T-helper 1 cell (primary cell): ENCODE data around the gene GH2.
"Not testable (repeated sequence)": the region's sequence is repeated elsewhere in the genome, so short reads cannot be mapped to it uniquely, and the experiment has no call there.

Experiments
- DNase-seq, 5 donors: peaks; one replicate each; pipeline ENCODE4 v3.0.0-alpha.2; 2012 to 2020

Gene GH2

DNA sequence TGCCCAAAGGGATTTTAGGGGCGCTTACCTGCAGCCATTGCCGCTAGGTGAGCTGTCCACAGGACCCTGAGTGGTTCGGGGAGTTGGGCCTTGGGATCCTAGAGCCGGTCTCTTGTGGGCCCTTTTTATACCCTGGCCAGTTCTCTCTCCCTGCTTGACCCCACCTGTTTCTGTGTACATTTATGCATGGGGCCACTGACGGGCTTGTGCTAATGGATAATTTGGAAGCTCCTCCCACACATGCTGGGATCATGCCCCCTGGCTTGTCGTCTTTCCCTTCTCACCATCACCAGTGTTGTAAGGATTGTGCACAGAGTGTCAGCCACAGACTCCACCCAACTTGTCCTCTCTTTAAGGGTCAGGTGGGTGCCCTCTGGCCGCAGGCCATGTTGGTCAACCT is 8.2 kb downstream of the GH2 start, which contains the start of gene CSH2:
Gene CSH2 (minus strand): TSS at position 101 of the 400 bp plus-strand sequence. CDS start 63 bp downstream, at position 38.
- not testable (repeated sequence) for DNase-seq

DNA sequence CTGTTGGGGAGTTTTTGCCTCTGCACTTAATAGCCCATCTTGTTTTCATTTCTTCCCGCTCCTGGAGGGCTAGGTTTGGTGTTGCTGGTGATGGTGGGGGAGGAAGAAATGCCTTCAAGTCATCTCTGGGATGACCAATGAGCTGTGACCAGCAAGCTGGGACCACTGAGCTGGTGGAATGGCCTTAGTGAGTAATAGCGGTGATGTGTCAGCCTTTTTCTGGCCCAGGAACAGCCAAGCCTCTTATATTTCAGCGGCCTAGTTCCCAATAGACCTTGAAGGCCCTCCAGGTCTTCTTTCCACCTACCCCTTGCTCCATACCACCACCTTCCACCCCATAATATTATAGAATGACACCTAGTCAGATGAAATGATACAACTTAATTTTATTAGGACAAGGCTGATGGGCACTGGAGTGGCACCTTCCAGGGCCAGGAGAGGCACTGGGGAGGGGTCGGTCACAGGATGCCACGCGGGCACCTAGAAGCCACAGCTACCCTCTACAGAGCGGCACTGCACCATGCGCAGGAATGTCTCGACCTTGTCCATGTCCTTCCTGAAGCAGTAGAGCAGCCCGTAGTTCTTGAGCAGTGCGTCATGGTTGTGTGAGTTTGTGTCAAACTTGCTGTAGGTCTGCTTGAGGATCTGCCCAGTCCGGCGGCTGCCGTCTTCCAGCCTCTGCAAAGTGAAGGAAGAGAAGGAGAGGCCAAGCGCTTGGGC is 9.9 kb downstream of the GH2 start:
- not testable (repeated sequence) for DNase-seq

DNA sequence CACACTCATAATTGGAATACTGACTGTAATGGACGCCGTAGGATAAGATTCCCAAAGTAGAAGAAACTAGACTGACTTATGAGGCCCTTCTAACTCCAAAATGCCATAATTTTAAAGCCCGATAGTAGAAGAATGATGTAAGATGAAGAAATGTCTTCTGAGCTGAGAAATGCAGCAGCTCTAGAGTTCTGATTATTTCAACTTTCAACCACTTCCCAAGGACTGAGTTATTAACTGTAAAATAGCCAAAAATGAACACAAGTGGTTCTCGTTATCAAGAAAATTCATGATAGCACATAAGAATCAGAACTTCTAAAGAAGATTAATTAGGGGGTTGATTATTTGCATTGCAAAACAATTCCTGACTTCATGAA is 11.5 kb downstream of the GH2 start:
- DNase-seq, result not testable (repeated sequence)

DNA sequence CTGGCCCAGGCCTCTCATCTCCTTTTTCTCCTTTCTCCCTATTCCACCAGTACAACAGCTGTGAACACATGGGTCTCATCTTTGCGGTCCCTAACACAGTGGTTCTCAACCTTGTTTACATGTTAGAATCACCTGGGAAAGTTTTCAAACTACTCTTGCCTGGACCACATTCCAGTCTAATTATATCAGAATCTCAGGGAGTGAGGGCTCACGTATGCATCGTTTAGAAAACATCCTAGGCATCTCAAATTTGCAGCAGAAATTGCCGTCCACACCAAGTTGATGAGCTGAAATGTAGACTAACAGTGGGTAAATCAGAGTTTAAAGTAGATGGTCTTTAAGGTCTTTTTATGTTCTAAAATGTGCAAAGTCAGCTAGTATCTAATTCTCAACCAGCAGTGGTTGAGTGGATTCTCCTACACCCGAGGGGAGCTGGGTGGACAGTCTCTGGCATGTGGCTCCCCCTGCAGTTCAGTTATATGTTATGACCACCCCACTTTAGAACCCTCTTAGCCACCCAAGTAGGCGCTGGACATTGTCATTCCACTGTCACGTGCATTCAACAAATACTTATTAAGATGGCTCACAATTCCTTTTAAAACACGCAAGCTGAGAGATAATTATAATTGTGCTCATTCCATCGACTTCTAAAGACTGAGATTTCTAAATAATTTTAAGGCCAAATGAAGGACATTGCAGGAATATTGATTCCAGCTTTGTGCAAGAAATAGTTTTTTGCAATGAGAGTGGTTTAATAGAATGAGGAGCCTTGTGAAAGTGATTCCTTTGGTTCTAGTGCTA is 12.1 kb downstream of the GH2 start:
- not testable (repeated sequence) for DNase-seq

DNA sequence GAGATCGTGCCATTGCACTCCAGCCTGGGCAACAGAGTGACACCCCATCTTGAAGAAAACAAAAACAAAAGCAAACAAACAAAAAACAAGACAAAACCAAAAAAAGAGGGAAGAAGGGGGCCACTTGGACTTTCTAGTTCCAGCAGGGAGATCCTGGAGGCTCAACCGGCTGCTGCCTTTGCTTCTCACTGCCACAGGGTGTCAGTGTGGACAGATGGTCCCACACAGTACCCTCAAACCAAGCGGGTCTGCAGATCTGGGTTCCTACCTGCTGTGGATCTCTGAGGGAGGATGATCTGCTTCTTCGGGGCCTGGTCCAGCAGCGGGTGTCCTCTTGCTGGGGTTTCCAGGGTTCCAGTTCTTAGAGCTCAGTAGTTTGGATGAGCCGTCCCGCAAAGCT is 15.1 kb downstream of the GH2 start:
- DNase-seq, result not testable (repeated sequence)

DNA sequence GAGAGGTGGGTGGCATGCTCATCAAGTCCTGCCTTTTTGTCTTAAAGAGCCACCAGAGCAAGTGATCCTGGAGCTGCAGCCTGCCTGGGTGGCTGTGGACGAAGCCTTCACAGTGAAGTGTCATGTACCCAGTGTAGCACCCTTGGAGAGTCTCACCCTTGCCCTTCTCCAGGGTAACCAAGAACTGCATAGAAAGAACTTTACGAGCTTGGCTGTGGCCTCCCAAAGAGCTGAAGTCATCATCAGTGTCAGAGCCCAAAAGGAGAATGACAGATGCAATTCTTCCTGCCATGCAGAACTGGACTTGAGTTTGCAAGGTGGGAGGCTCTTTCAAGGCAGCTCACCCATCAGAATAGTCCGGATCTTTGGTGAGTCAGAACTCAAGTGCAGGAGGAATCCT is 22.5 kb downstream of the GH2 start:
- DNase-seq, result no peak

DNA sequence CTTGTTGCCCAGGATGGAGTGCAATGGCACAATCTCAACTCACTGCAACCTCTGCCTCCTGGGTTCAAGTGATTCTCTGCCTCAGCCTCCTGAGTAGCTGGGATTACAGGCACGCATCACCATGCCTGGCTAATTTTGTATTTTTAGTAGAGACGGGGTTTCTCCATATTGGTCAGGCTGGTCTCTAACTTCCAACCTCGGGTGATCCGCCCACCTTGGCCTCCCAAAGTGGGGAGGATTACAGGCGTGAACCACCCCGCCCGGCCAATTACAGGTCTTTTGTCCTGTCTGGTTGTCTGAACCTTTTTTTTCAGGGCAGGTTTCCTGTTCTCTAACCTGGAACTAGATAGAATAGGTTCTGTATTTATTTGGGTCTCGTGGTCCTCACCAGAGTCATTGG is 25.3 kb downstream of the GH2 start:
- DNase-seq, result not testable (repeated sequence)

DNA sequence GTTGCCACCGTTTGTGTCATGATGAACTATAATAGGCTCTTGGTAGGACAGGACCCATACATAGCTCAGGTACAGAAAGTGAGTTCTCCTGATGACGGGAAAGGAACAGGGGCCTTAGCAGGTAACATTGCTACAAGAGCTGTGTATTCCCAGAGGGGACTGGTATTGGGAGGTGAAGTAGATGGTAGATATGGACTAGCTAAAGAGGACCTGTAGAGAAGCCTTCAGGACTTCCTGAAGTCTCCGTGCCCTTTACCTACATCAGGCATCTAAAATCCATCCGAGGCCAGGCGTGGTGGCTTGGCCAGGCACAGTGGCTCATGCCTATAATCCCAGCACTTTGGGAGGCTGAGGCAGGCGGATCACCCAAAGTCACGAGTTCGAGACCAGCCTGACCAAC is 26.6 kb downstream of the GH2 start:
- DNase-seq, result no peak

DNA sequence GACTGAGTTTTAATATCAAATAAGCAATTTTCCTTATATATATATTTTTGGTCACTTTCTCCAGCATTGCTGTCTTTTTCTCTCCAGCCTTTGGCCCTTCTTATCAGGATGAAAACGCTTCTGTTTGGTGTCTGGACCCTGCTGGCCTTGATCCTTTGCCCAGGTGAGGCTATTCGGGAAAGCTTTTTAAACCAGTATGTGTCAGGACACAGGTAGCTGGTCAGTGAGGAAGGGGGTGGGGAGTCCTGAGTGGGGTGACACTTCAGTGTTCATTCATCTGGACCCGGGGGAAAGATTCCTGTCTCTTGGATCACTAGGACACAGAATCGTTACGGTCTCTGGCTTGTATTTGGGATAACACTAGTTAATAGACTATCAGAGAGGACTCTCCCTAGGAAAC is 27.0 kb downstream of the GH2 start:
- DNase-seq, result no peak

DNA sequence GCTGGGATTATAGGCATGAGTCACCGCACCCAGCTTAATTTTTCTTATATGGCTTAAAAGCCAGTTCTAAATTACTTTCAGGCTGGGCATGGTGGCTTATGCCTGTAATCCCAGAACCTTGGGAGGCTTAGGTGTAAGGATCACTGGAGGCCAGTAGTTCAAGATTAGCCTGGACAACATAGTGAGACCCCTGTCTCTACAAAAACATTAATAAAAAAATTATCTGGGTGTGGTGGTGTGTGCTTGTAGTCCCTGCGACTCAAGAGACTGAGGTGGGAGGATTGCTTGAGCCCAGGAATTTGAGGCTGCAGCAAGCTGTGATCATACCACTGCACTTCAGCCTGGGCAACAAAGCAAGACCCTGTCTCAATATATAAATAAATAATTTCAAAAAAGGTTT is 28.5 kb downstream of the GH2 start:
- DNase-seq, result no peak

DNA sequence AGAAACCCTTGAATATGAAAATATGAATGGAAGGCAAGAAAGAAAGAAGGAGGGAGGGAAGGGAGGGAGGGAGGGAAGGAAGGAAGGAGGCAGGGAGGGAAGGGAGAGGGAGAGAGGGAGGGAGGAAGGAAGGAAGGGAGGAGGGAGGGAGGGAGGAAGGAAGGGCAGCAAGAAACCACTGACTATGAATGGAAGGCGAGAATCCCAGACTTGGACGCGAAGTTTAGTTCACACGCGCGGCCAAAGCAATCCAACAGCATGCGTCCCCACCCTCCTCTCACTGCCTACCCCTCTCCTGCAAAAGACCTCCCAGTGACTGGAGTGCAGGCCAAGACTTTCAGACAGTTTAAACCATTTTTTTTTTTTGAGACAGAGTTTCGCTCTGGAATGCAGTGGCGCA is 31.3 kb downstream of the GH2 start:
- no peak for DNase-seq

DNA sequence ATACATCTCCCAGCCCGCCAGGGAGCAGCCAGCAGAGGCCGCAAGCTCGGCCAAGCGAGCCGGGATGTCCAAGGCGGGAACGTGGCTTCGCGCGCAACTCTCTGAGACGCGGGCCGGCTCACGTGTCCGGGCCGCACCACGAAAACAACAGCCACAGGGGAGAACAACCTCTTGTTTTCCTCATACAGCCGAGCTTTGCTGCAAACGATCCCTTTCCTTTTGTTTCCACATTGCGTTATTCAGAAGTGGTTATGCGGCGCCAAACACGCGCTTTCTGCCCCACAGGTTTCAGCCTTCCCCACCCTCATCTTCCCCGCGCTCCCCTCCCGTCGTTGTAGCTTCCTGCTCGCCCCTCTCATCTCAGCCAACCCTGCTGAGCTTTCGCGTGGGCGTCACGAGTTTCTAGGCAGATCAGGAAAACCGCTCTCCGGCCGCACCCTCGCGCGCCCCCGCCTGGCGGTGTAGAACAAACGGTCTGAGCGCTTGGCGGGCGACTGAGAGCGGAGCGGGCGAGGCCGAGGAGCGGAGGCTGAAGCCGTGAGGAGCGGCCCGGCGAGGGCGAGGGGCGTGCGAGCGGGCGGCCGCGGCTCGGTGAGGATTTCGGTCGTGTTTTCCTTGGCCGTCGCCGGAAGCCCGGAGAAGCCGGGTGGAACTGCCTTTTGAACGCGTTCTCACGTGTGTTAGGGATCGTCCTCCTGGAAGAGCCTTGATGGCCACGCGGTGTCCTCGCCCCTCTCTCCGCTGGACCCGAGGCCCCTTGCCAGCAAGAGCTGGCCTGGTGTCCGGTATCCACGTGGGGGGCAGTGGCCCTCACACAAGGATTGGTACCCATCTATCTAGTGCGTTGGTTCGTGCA is 32.7 kb downstream of the GH2 start:
- peak; percentile 81 to 96 (median 93) for DNase-seq

DNA sequence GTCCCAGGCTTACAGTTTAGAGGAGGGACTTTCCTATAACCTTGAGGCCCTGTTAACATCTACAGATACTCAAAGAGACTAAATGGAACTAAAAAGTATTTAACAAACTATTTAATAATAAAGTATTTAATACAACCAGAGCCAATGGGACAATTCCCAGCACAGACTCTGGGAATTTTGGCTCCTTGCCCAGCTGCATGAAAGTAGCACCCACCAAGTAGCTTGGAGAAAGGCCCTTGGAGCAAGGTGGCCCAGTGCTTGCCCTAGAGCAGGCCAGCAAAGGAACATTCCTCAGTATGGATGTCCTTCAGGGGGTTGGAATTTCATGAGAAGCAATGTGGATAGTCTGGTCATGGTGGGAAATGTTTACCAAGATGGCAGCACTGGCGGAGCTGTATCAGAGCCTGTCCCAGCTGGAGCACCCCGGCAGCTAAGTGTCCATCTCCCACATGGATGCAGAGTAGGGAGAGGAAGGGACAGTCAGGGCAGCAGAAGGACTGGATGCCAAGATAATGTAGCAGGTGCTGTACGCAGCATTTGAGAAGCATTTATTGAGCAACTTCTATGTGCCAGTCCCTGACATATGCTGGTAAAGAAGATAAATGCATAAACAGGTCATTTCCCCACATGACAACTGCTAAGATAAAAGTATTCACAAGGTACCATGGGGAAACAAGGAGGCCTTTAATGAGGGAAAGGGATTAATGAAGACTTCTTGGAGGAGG is 34.1 kb downstream of the GH2 start:
- DNase-seq, result no peak

DNA sequence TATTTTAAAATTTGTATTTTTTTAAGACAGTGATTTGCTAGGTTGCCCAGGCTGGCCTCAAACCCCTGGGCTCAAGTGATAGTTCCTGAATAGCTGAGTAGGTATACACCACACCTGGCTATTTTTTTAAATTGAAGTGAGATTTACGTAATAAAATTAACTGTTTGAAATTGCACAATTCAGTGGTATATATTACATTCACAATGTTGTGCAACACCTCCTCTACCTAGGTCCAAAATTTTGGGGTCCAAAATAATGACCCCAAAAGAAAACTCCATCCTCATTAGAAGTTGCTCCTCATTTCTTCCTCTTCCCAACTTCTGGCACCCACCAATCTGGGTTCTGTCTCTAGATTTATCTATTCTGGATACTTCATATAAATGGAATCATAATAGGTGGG is 36.2 kb downstream of the GH2 start:
- no peak for DNase-seq

DNA sequence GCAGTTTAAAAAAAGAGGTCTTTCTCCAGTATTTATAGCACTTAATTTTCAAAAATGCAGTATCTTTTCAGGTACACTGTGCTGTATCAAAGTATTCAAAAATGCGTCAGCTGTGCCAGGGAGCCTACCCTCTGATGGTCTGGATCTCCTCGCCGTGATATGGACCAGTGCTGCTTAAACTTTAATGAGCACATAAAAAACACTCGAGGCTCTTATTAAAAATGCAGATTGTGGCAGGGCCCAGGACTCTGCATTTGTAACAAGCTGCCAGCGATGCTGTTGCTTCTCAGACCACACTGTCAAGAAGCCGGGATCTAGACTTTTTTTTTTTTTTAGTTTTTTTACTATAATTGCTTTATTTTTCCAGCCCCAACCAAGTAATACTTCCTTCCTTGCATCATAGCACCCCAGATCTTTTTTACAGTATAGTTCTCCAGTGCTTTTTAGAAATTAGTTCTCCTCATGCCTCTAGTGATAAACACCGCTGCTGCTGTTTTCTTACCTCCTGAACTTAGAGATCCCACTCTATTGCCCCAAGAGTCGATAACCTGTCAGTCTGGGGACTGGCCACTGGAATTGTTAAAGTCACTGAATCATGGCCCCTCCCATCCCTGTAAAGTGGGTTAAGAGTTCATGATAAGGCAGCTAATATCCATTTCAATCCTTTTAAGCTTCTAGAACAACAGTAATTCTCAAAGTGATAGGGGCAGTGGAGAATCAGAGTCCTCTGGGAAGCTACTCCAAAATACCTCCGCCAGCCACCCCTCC is 37.6 kb downstream of the GH2 start:
- DNase-seq, result no peak

DNA sequence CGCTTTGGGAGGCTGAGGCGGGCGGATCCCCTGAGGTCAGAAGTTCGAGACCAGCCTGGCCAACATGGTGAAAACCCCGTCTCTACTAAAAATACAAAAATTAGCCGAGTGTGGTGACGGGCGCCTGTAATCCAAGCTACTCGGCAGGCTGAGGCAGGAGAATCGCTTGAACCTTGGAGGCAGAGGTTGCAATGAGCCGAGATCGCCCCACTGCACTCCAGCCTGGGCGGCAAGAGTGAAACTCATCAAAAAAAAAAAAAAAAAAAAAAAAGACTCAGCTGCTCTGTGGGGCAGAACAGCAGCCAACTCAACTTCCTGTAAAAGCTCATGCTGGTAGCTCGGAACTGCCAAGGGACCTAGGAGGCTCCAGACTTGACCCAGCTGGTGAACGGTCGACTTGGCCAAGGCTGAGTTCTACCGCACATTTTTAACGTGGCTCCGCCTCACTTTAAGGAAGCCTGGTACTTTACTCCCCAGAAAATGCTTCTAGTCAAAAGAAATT is 38.3 kb downstream of the GH2 start:
- DNase-seq, result peak in 2 of 5 donors; percentile 21 to 66

DNA sequence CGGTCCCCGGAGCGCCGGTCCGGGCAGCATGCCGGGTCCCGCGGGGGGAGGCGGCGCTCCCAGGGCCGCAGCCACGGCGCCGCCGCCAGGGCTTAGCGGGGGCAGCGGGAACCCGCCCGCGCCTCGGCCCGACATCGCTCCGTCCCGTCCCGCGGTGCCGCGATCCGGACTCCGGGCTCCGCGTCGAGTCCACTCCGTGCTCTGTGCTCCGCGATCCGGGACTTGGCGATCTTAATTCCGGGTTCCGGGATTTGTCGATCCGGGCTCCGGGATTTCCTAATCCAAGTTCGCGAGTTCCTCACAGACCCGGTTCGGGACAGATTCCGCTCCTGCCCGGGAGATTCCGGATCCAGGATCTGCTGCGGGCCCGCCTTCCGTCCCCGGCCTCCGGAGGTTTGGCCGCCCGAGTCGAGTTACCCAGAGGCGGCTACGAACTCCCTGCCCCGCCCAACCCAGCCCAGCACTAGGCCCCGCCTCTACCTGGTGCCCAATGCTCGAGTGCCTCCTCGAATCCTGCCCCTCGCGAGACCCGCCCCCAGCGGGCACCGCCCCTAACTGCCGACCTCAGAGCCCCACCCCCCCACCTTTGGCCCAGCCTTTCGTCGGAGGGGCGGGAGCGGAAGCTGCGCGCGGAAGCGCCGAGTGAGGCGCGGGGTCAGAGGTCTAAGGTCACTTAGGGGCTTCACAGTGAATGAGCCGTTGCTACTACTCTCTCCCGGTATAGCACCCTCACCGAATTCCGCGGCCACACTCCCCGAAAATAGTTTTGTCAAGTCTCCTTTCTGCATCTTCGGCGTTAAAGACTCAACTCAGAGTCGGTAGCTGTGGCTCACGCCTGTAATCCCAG is 39.0 kb downstream of the GH2 start, which contains the start of gene SMARCD2:
Gene SMARCD2 (minus strand): TSS at position 146 of the 847 bp plus-strand sequence. CDS start 11 bp downstream, at position 135.
- peak; percentile 99 for DNase-seq

DNA sequence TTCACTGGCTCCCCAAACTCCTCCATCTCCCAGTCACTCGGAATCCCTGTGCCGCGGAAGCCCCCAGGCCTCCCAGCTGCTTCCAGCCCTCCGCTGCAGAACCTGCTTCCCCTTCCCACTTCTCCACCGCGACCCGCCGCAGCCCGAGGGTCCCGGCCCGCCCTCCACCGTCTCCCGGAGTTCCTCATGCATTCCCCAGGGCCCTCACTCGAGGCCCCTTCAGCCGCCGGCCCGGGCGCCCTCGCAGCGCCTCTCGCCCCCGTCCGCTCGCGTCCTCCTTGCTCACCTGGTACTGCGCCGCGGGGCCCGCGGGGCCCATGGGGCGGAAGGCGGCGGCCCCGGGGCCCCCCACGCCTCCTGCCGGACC is 39.6 kb downstream of the GH2 start:
- no peak for DNase-seq

DNA sequence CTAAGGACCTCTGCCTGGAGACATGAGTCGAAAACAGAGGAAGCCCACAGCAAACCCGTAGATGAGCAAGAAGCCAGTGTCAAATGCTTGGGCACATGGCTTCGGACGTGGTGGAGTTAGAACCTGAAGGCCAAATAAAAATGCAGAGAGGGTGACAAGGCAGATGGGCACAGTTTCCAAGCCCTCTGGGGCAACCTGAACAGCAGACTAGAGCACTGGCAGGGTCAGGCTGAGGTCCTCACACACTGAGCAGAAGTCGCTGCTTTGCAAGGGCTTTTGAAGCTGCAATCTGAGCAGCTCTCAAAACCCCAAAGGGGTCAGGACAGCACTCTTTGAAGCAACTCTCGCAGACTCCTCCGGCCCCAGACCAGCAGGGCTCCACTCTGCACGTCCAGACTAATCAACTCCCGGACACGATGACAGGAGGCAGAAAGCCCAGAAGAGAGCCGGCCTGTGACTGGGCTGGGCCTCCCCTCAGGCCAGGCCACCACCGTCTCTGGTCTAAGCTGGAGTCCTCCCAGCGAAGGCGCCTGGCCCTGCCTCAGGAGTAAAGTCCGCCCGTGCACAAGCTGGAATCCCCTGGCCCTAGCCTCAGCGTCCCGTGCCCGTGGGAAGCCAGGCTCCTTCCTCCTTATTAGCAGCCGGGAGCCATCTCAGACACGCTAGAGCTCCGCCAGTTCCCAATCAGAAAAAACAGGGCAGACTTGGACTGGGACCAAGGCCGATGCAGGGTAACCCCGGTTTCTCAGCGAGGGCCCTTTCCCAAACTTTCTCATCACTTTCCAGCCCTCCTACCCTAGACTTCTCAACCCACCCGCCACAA is 40.2 kb downstream of the GH2 start:
- DNase-seq, result no peak
